ENCODE results near the gene DSC2. TPM values are rescaled to one million over a fixed set of nuclear protein-coding genes. Genes with fewer than 3 reads are reported as not detected.

The DSC2 gene
- total RNA-seq, 1 experiment from 2014 or later = 33.4 TPM

DNA sequence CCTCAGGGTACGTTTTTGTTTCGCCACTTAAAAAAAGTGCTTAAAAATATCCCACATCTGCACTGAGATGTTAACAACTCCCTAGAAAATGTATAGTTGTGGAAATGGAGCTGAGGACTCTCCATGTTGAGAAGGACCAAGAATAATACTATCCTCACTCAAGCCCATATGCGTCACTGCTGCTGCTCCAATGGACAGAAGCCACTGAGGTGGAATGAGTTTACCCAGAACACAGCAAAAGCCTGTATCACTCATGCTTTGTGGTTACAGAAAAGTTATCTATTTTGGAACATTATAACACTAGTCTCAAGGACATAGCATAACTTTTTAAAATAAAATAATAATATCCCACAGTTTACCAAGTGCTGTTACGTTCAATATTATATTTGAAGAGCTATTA is 91.6 kb downstream of the DSC2 start (continued):
- TF ChIP-seq CTCF (IDR thresholded peaks at IDR 0.05 in 2 of 3, conservative IDR thresholded peaks at IDR 0.05 in 1 of 3; ENCODE audit: borderline replicate concordance in 1 of 3, insufficient read depth in 1 of 3, low read depth in 2 of 3, low read length in 2 of 3) = no peak
- TF ChIP-seq, protein P1, sequence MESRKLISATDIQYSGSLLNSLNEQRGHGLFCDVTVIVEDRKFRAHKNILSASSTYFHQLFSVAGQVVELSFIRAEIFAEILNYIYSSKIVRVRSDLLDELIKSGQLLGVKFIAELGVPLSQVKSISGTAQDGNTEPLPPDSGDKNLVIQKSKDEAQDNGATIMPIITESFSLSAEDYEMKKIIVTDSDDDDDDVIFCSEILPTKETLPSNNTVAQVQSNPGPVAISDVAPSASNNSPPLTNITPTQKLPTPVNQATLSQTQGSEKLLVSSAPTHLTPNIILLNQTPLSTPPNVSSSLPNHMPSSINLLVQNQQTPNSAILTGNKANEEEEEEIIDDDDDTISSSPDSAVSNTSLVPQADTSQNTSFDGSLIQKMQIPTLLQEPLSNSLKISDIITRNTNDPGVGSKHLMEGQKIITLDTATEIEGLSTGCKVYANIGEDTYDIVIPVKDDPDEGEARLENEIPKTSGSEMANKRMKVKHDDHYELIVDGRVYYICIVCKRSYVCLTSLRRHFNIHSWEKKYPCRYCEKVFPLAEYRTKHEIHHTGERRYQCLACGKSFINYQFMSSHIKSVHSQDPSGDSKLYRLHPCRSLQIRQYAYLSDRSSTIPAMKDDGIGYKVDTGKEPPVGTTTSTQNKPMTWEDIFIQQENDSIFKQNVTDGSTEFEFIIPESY (IDR thresholded peaks at IDR 0.05; ENCODE audit: extremely low read depth, insufficient replicate concordance, low read length) = no peak
- no peak for TF ChIP-seq FOSL1 (IDR thresholded peaks at IDR 0.05; ENCODE audit: low read depth)
- TF ChIP-seq SRF (IDR thresholded peaks at IDR 0.05; ENCODE audit: low read depth) = no peak

Other genes starting within 250 kb of the DSC2 start
- 7.6 TPM for gene DSC3, start 59.7 kb downstream of the DSC2 start, total RNA-seq (2021; ENCODE audit: unreplicated experiment)
- gene DSC1, start 60.4 kb upstream of the DSC2 start, total RNA-seq (2021; ENCODE audit: unreplicated experiment) = not detected
- gene DSG1, start 215.7 kb upstream of the DSC2 start, total RNA-seq (2021; ENCODE audit: unreplicated experiment) = not detected